Loucy (cell line): ENCODE data around the gene TNFRSF11A.

ENCODE experiments used
- H2AFZ ChIP-seq: fragments of 200-600 bp; sonication (generic); 2 replicates; pipeline ENCODE4 v1.6.0; 2016; ENCODE audit warnings: antibody characterized with exemption, mild to moderate bottlenecking, low read length, moderate library complexity
- H3F3A ChIP-seq: fragments of 200-600 bp; 2 replicates; pipeline ENCODE4 v1.6.0; 2016; ENCODE audit warnings: antibody characterized with exemption, low read depth, mild to moderate bottlenecking
- H3K27me3 ChIP-seq: fragments of 200-600 bp; sonication (generic); 2 replicates; pipeline ENCODE4 v1.6.1; 2014; ENCODE audit warnings: low read length, mild to moderate bottlenecking; ENCODE audit not compliant: insufficient read depth, poor library complexity, severe bottlenecking
- H3K36me3 ChIP-seq: fragments of 200-600 bp; sonication (generic); 2 replicates; pipeline ENCODE4 v1.6.1; 2016; ENCODE audit warnings: low read length; ENCODE audit not compliant: insufficient read depth
- H3K4me1 ChIP-seq: fragments of 200-600 bp; sonication (generic); 2 replicates; pipeline ENCODE4 v1.5.1; 2014; ENCODE audit warnings: low read length, mild to moderate bottlenecking; ENCODE audit not compliant: insufficient read depth, poor library complexity, severe bottlenecking
- H3K4me2 ChIP-seq: fragments of 200-600 bp; sonication (generic); 2 replicates; pipeline ENCODE4 v1.6.0; 2014; ENCODE audit warnings: antibody characterized with exemption, low read length, low read depth, mild to moderate bottlenecking; ENCODE audit not compliant: poor library complexity, severe bottlenecking
- H3K4me3 ChIP-seq: fragments of 200-600 bp; sonication (generic); 2 replicates; pipeline ENCODE4 v1.5.1; 2014; ENCODE audit warnings: low read length, mild to moderate bottlenecking, mixed read lengths; ENCODE audit not compliant: poor library complexity, severe bottlenecking
- H3K79me2 ChIP-seq: fragments of 200-600 bp; sonication (generic); 2 replicates; pipeline ENCODE4 v1.6.1; 2014; ENCODE audit warnings: low read length; ENCODE audit not compliant: insufficient read depth
- H3K9ac ChIP-seq: fragments of 200-600 bp; sonication (generic); 2 replicates; pipeline ENCODE4 v1.6.0; 2014; ENCODE audit warnings: mild to moderate bottlenecking, low read depth, low read length, moderate library complexity; ENCODE audit not compliant: poor library complexity, severe bottlenecking
- H3K9me2 ChIP-seq: fragments of 200-600 bp; sonication (generic); replicated peaks from 2 replicates; pipeline ENCODE4 v1.6.1; 2016; ENCODE audit warnings: low read depth, low read length, mixed read lengths
- H3K9me3 ChIP-seq: fragments of 200-600 bp; sonication (generic); 2 replicates; pipeline ENCODE4 v1.6.1; 2014; ENCODE audit warnings: mild to moderate bottlenecking, antibody characterized with exemption, low read length, low read depth; ENCODE audit not compliant: insufficient read depth
- H4K20me1 ChIP-seq: fragments of 200-600 bp; sonication (generic); 2 replicates; pipeline ENCODE4 v1.6.0; 2014; ENCODE audit warnings: antibody characterized with exemption, low read length, mild to moderate bottlenecking; ENCODE audit not compliant: insufficient read depth, poor library complexity, severe bottlenecking
- EZH2phosphoT487 ChIP-seq: fragments of 200-600 bp; IDR thresholded peaks from 2 replicates; pipeline ENCODE4 v1.6.1; 2018; ENCODE audit warnings: antibody characterized with exemption, mild to moderate bottlenecking, moderate library complexity, borderline replicate concordance
- TF ChIP-seq, protein P1 (sequence below): fragments of 200-600 bp; sonication (generic); conservative IDR thresholded peaks from 2 replicates; pipeline ENCODE4 v1.5.1; 2014; ENCODE audit warnings: mild to moderate bottlenecking, antibody characterized with exemption, low read length

Gene TNFRSF11A

DNA sequence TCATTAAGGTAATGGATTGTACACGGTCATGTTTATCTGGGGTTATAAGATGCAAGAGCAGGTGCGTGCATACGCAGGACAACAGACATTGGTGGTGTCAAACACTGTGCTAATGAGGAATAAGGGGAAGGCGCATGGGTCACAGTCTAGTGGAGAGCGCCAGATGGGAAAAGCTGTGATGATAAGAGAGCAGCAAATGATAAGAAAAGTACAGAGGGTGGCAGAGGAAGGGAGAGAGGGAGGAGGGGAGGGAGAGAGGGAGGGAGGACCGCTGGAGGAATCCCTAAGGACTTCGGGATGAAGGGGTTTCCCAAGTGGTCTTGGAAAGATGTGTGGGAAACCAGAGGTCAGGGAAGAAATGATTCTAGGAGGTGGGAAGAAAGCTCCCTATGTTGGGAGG lies 2.9 kb downstream of the TNFRSF11A start:
- peaks cover 41% of the 10 kb centered on the region for H3K4me1 ChIP-seq
- TF ChIP-seq, protein P1, sequence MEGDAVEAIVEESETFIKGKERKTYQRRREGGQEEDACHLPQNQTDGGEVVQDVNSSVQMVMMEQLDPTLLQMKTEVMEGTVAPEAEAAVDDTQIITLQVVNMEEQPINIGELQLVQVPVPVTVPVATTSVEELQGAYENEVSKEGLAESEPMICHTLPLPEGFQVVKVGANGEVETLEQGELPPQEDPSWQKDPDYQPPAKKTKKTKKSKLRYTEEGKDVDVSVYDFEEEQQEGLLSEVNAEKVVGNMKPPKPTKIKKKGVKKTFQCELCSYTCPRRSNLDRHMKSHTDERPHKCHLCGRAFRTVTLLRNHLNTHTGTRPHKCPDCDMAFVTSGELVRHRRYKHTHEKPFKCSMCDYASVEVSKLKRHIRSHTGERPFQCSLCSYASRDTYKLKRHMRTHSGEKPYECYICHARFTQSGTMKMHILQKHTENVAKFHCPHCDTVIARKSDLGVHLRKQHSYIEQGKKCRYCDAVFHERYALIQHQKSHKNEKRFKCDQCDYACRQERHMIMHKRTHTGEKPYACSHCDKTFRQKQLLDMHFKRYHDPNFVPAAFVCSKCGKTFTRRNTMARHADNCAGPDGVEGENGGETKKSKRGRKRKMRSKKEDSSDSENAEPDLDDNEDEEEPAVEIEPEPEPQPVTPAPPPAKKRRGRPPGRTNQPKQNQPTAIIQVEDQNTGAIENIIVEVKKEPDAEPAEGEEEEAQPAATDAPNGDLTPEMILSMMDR: no peak
- TF ChIP-seq EZH2phosphoT487: no peak
- H3K4me3 ChIP-seq: no peak overlapping the region
- H3F3A ChIP-seq: no peaks in the 10 kb centered on the region
- no peak overlapping the region for H3K9ac ChIP-seq
- peak overlapping the region; percentile 27 for H3K4me2 ChIP-seq
- no peak overlapping the region for H2AFZ ChIP-seq
- H3K36me3 ChIP-seq: no peaks in the 10 kb centered on the region
- no peaks in the 10 kb centered on the region for H3K9me3 ChIP-seq
- H3K79me2 ChIP-seq: no peaks in the 10 kb centered on the region
- no peaks in the 10 kb centered on the region for H4K20me1 ChIP-seq
- H3K27me3 ChIP-seq: no peaks in the 10 kb centered on the region
- no peaks in the 10 kb centered on the region for H3K9me2 ChIP-seq

DNA sequence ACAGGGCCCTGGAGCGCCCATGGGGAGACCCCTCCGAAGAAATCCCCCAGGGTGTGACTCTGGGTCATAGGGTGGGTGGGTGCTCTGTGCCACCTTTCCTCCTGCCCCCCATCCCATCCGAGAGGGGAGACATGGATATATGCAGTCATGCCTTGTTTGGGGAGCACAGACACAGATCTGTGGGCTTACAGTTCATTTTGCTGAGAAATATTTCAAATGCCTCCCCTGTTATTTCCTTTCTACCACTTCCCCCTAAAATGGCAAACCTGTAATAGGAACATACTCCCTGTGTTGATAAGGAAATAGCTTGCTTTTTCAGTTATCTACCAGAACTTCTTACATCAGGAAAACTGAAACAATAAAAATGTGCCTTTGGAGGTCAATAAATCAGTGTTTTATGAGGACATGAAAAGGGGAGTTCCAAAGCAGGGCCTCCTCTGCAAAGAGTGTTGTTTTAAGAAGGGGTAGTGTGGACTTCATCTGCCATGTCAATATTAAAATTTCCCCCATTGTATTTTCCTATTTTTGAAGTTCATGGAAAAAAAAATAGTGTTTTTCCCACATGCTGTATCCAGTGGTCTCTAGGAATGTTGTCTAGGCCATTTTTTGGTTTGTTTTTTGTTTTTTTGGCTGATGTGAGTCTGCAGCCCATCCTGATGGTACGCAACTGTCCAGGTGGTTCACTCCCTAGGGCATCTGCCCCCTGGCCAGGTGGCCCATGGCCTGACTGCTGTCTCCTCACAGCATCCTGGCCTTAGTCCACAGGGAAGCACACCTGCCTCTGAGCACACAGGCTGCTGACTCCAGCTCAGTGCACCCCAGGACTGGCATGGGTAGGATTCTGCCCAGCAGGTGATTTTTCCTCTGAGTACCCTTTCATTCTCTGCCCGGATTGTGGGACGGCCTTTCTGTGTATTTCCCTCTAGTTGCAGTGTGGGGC lies 3.7 kb downstream of the TNFRSF11A start:
- Histone ChIP-seq H3F3A (no peaks in the 10 kb centered on the region), H3K9ac (no peak overlapping the region), H3K36me3 (no peaks in the 10 kb centered on the region), H3K9me3 (no peaks in the 10 kb centered on the region), H3K4me1 (peaks cover 41% of the 10 kb centered on the region), H3K27me3 (no peaks in the 10 kb centered on the region), H3K9me2 (no peaks in the 10 kb centered on the region), H2AFZ (no peak overlapping the region), H3K4me2 (peak overlapping the region; percentile 27), H3K79me2 (no peaks in the 10 kb centered on the region), H4K20me1 (no peaks in the 10 kb centered on the region), H3K4me3 (no peak overlapping the region)
- TF ChIP-seq, protein P1: no peak
- TF ChIP-seq EZH2phosphoT487: no peak

DNA sequence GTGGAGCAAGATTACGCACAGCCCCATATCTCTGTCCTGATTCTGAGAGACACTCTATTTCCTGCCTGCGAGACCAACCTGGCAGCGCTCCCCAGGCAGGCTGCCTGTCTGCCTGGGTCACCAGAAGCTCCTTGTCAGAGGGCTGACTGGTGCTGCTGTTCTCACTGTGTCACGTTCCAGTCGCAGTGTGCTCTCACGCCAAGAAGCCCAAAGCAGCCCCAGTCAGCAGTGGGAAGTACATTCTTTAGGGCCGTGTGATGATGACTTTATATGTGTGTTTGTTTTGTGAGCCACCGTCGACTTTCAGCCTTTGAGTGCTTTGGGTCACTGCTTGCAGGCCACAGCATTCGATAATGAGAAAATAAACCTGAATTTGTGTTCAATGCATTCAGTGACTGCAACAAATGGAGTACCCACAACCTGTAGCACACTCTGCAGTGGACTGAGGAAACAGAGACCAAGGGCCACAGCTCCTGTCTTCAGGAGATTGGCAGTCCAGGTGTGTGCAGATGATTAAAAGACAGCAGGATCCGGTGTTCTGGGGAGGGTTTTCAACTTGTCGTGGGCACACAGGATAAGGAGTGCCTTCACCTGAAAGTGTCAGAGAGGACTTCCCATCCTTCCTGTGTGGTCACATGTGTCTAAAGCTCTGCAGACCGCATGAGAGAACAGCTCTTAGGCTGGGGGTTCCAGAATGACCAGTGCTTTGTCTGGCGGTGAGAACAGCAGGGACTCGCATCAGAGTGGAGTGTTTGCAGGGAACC lies 4.8 kb downstream of the TNFRSF11A start:
- Histone ChIP-seq H3K4me2 (peak overlapping the region; percentile 27), H3K4me3 (no peak overlapping the region), H3K27me3 (no peaks in the 10 kb centered on the region), H3K9me3 (no peaks in the 10 kb centered on the region), H4K20me1 (no peaks in the 10 kb centered on the region), H3F3A (no peaks in the 10 kb centered on the region), H3K36me3 (no peaks in the 10 kb centered on the region), H3K9me2 (no peaks in the 10 kb centered on the region), H3K4me1 (peaks cover 41% of the 10 kb centered on the region), H3K79me2 (no peaks in the 10 kb centered on the region), H2AFZ (no peak overlapping the region), H3K9ac (no peak overlapping the region)
- TF ChIP-seq EZH2phosphoT487: no peak
- TF ChIP-seq, protein P1: no peak
